Epithelial cell of esophagus (primary cell): ENCODE measurements around the gene HEXA.

Source experiments
- DNase-seq: peaks from one replicate; pipeline ENCODE4 v3.0.0; 2010; ENCODE audit warnings: low read depth
- H3K4me3 ChIP-seq: 2 replicates; pipeline ENCODE4 v1.5.1; 2011; ENCODE audit warnings: mild to moderate bottlenecking, low read length, control low read depth
- CTCF ChIP-seq: IDR thresholded peaks from 2 replicates; pipeline ENCODE4 v1.5.1; 2011; ENCODE audit warnings: low read depth, mild to moderate bottlenecking, low read length, control low read depth, inconsistent platforms; ENCODE audit not compliant: insufficient read depth; ENCODE audit errors: missing control alignments

Gene HEXA

GRCh38 chr15:72331021-72331420 lies 44.8 kb downstream of the HEXA start:
- no peak for DNase-seq
- TF ChIP-seq CTCF = no peak
- no peak overlapping the region for H3K4me3 ChIP-seq

GRCh38 chr15:72323752-72324151 lies 52.1 kb downstream of the HEXA start:
- H3K4me3 ChIP-seq = no peak overlapping the region
- no peak for DNase-seq
- no peak for TF ChIP-seq CTCF

GRCh38 chr15:72319985-72320671 lies 55.7 kb downstream of the HEXA start, which contains the start of gene CELF6:
CELF6 (minus strand) TSS chr15:72320157; CDS start chr15:72319874, 283 bp downstream.
- H3K4me3 ChIP-seq = peak within 1 kb of the TSS; percentile 45
- no peak for TF ChIP-seq CTCF
- peak; percentile 73 for DNase-seq

- TF ChIP-seq CTCF = no peak
- H3K4me3 ChIP-seq = no peak overlapping the region
Observed at GRCh38 chr15:72319360-72319984, 56.3 kb downstream of the HEXA start.

GRCh38 chr15:72318408-72318942 lies 57.3 kb downstream of the HEXA start:
- DNase-seq = peak; percentile 15
- H3K4me3 ChIP-seq = no peak overlapping the region
- TF ChIP-seq CTCF = no peak

More at GRCh38 chr15:72319360-72319984, 56.3 kb downstream of the HEXA start:
- DNase-seq = peak; percentile 65

- no peak for DNase-seq
- H3K4me3 ChIP-seq = no peak overlapping the region
Observed at GRCh38 chr15:72315706-72316370, 60.0 kb downstream of the HEXA start.

More at GRCh38 chr15:72315706-72316370, 60.0 kb downstream of the HEXA start:
- TF ChIP-seq CTCF = no peak
